Measurements from ENCODE around the gene TXNDC16.

GRCh38 chr14:52583544-52583943 is 31.2 kb upstream of the TXNDC16 start:
- TF ChIP-seq, protein P1, sequence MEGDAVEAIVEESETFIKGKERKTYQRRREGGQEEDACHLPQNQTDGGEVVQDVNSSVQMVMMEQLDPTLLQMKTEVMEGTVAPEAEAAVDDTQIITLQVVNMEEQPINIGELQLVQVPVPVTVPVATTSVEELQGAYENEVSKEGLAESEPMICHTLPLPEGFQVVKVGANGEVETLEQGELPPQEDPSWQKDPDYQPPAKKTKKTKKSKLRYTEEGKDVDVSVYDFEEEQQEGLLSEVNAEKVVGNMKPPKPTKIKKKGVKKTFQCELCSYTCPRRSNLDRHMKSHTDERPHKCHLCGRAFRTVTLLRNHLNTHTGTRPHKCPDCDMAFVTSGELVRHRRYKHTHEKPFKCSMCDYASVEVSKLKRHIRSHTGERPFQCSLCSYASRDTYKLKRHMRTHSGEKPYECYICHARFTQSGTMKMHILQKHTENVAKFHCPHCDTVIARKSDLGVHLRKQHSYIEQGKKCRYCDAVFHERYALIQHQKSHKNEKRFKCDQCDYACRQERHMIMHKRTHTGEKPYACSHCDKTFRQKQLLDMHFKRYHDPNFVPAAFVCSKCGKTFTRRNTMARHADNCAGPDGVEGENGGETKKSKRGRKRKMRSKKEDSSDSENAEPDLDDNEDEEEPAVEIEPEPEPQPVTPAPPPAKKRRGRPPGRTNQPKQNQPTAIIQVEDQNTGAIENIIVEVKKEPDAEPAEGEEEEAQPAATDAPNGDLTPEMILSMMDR (IDR thresholded peaks at IDR 0.05; ENCODE audit: insufficient read depth, low read depth, low read length) = no peak
- no peak for TF ChIP-seq EZH2 (IDR thresholded peaks at IDR 0.05; ENCODE audit: insufficient read depth, low read length)

Data from astrocyte (in vitro differentiated cells and primary cell).